SK-N-SH (cell line): ENCODE results near the gene DCAF11. TPM values are rescaled to one million over a fixed set of nuclear protein-coding genes. Genes with fewer than 3 reads are reported as not detected.

Experiments
- CTCF ChIA-PET: fragments of 300-600, 350-600 bp; formaldehyde crosslinking; extraction: SDS; loops from one replicate; lab custom pipeline; 2021; lab: Yijun Ruan, JAX
- POLR2A ChIA-PET: fragments of 350-600 bp; sonication (Branson Sonifier 250); formaldehyde crosslinking; extraction: SDS; loops from one replicate; lab custom pipeline; 2020; ENCODE audit warnings: antibody characterized with exemption, inconsistent platforms; lab: Yijun Ruan, JAX
- DNase-seq: peaks from one replicate; pipeline ENCODE4 v3.0.0; 2012
- H2AFZ ChIP-seq: fragments of 200-600 bp; sonication (generic); 2 replicates; pipeline ENCODE4 v1.8.1; 2016; ENCODE audit warnings: antibody characterized with exemption, mild to moderate bottlenecking, low read depth
- H3F3A ChIP-seq: fragments of 200-600 bp; sonication (generic); replicated peaks from 2 replicates; pipeline ENCODE3; 2016; ENCODE audit warnings: antibody characterized with exemption, mild to moderate bottlenecking; ENCODE audit not compliant: insufficient read depth
- H3K27ac ChIP-seq, 2 experiments: fragments of 200-500 bp in 1 of 2; fragments of 200-600 bp in 1 of 2; sonication (Bioruptor generic) in 1 of 2; sonication (generic), shearing (Covaris generic) in 1 of 2; 2 replicates each; pipeline versions ENCODE4 v1.5.1 to v1.6.1; 2014 to 2016; ENCODE audit warnings: low read depth in 2 of 2, inconsistent platforms in 1 of 2, low read length in 1 of 2, mild to moderate bottlenecking in 1 of 2, mixed read lengths in 1 of 2
- H3K27me3 ChIP-seq: fragments of 200-600 bp; sonication (generic), shearing (Covaris generic); 2 replicates; pipeline ENCODE4 v1.6.1; 2016; ENCODE audit warnings: mixed run types; ENCODE audit not compliant: insufficient read depth
- H3K36me3 ChIP-seq, 2 experiments: fragments of 200-500 bp in 1 of 2; fragments of 200-600 bp in 1 of 2; sonication (Bioruptor generic) in 1 of 2; sonication (generic) in 1 of 2; replicated peaks in 1 of 2; 2 replicates each; pipeline versions ENCODE3 to v1.5.1; 2014 to 2016; ENCODE audit warnings: low read length in 1 of 2, mild to moderate bottlenecking in 1 of 2; ENCODE audit not compliant: insufficient read depth in 2 of 2, control insufficient read depth in 1 of 2
- H3K4me1 ChIP-seq, 2 experiments: fragments of 200-500 bp in 1 of 2; fragments of 200-600 bp in 1 of 2; sonication (Bioruptor generic) in 1 of 2; sonication (generic), shearing (Covaris generic) in 1 of 2; 2 replicates each; pipeline versions ENCODE4 v1.5.1 to v1.6.1; 2014 to 2016; ENCODE audit warnings: low read depth in 1 of 2, low read length in 1 of 2, mixed run types in 1 of 2; ENCODE audit not compliant: insufficient read depth in 2 of 2, control insufficient read depth in 1 of 2
- H3K4me2 ChIP-seq: fragments of 200-600 bp; sonication (generic), shearing (Covaris generic); 2 replicates; pipeline ENCODE4 v1.6.1; 2017; ENCODE audit warnings: mixed run types
- H3K4me3 ChIP-seq, 2 experiments: fragments of 200-500 bp in 1 of 2; fragments of 200-600 bp in 1 of 2; sonication (Bioruptor generic) in 1 of 2; sonication (generic), shearing (Covaris generic) in 1 of 2; 2 replicates each; pipeline versions ENCODE4 v1.5.1 to v1.8.1; 2014 to 2016; ENCODE audit warnings: low read depth in 2 of 2, inconsistent platforms in 1 of 2, low read length in 1 of 2, mild to moderate bottlenecking in 1 of 2, mixed read lengths in 1 of 2, moderate library complexity in 1 of 2
- H3K79me2 ChIP-seq: fragments of 200-600 bp; sonication (generic); 2 replicates; pipeline ENCODE4 v1.8.1; 2017; ENCODE audit warnings: mild to moderate bottlenecking; ENCODE audit not compliant: insufficient read depth
- H3K9ac ChIP-seq: fragments of 200-600 bp; sonication (generic); 2 replicates; pipeline ENCODE4 v1.6.1; 2017; ENCODE audit warnings: mixed run types
- H3K9me2 ChIP-seq: fragments of 200-600 bp; sonication (generic); 2 replicates; pipeline ENCODE4 v1.6.1; 2017; ENCODE audit warnings: mixed run types
- H3K9me3 ChIP-seq: fragments of 200-600 bp; sonication (generic); 2 replicates; pipeline ENCODE4 v1.6.1; 2017; ENCODE audit warnings: mixed run types, mild to moderate bottlenecking, moderate library complexity
- H4K20me1 ChIP-seq: fragments of 200-600 bp; sonication (generic); 2 replicates; pipeline ENCODE4 v1.6.1; 2017; ENCODE audit warnings: mild to moderate bottlenecking, mixed run types; ENCODE audit not compliant: insufficient read depth
- CHD2 ChIP-seq: fragments of 150-350 bp; IDR thresholded peaks from 2 replicates; pipeline ENCODE4 v1.6.1; 2018; ENCODE audit warnings: low read length; ENCODE audit not compliant: partially characterized antibody
- CTCF ChIP-seq: fragments of 200-600 bp; sonication (generic); IDR thresholded peaks from 2 replicates; pipeline ENCODE4 v1.6.1; 2017; ENCODE audit warnings: antibody characterized with exemption, mild to moderate bottlenecking, moderate library complexity
- EP300 ChIP-seq, 2 experiments: IDR thresholded peaks; 2 replicates each; pipeline versions ENCODE4 v1.4.0 to v1.6.1; 2012; ENCODE audit warnings: borderline replicate concordance in 1 of 2, low read depth in 1 of 2, low read length in 1 of 2
- EZH2phosphoT487 ChIP-seq: fragments of 200-600 bp; sonication (generic); IDR thresholded peaks from 2 replicates; pipeline ENCODE4 v1.6.1; 2017; ENCODE audit warnings: low read depth, mixed run types, mild to moderate bottlenecking, antibody characterized with exemption, moderate library complexity, borderline replicate concordance
- FOSL2 ChIP-seq: IDR thresholded peaks from 2 replicates; pipeline ENCODE4 v1.4.0; 2012; ENCODE audit warnings: low read depth, mild to moderate bottlenecking, moderate library complexity, borderline replicate concordance
- FOXJ3 ChIP-seq: sonication (generic); formaldehyde crosslinking; IDR thresholded peaks from 2 replicates; pipeline ENCODE4 v1.5.1; 2020; ENCODE audit warnings: mild to moderate bottlenecking, missing genetic modification reagents
- FOXM1 ChIP-seq: IDR thresholded peaks from 2 replicates; pipeline ENCODE4 v1.4.0; 2012; ENCODE audit warnings: low read depth, mild to moderate bottlenecking
- JUND ChIP-seq: IDR thresholded peaks from 2 replicates; pipeline ENCODE4 v1.4.0; 2012
- MAX ChIP-seq: IDR thresholded peaks from 2 replicates; pipeline ENCODE4 v1.4.0; 2012; ENCODE audit warnings: low read depth
- MEF2A ChIP-seq: IDR thresholded peaks from 2 replicates; pipeline ENCODE4 v1.4.0; 2012; ENCODE audit warnings: low read depth, borderline replicate concordance
- MXI1 ChIP-seq: IDR thresholded peaks from 2 replicates; pipeline ENCODE4 v1.6.1; 2012; ENCODE audit warnings: mild to moderate bottlenecking, low read depth, low read length, improper control_type of control experiment
- PBX3 ChIP-seq: IDR thresholded peaks from 2 replicates; pipeline ENCODE4; 2012
- RCOR1 ChIP-seq: fragments of 150-350 bp; IDR thresholded peaks from 2 replicates; pipeline ENCODE4 v1.6.1; 2017; ENCODE audit warnings: antibody characterized with exemption, low read length
- RXRA ChIP-seq: IDR thresholded peaks from 2 replicates; pipeline ENCODE4 v1.4.0; 2012; ENCODE audit warnings: low read depth, mild to moderate bottlenecking, borderline replicate concordance
- SIN3A ChIP-seq: IDR thresholded peaks from 2 replicates; pipeline ENCODE4 v1.6.1; 2012; ENCODE audit warnings: low read depth, mild to moderate bottlenecking, low read length, moderate library complexity, borderline replicate concordance
- TEAD4 ChIP-seq: IDR thresholded peaks from 2 replicates; pipeline ENCODE4 v1.4.0; 2012; ENCODE audit warnings: mild to moderate bottlenecking, borderline replicate concordance; ENCODE audit not compliant: insufficient read depth
- USF2 ChIP-seq: fragments of 150-350 bp; IDR thresholded peaks from 2 replicates; pipeline ENCODE4 v1.6.1; 2017; ENCODE audit warnings: antibody characterized with exemption, low read length, low read depth, borderline replicate concordance
- YY1 ChIP-seq: IDR thresholded peaks from 2 replicates; pipeline ENCODE4 v1.4.0; 2012; ENCODE audit warnings: low read depth, mild to moderate bottlenecking
- ZBTB33 ChIP-seq: IDR thresholded peaks from 2 replicates; pipeline ENCODE4 v1.4.0; 2012; ENCODE audit warnings: low read depth, borderline replicate concordance
- WGBS: methylation state at CpG from one replicate; pipeline ENCODE4 v1.1.6; 2017; ENCODE audit warnings: low lambda C conversion rate; 5-methylcytosine and 5-hydroxymethylcytosine counted together
- polyA plus RNA-seq, 3 experiments: library from polyadenylated mRNA; depleted of rRNA; stranded (reverse); fragments of >200 nt; gene quantifications; 2 replicates each; pipeline ENCODE4 v1.2.3, GENCODE V29; 2012

Gene DCAF11
- polyA plus RNA-seq, 1 of the 3 experiments (the other 2 are of a cell fraction), result 34.6 TPM

- CTCF ChIA-PET, result interaction anchor here (9.9 to 25.4 kb wide), 2 partner anchors 8 to 37 kb away, joined by 219 to 1159 read pairs; partner anchors contain the start of genes CARMIL3, CPNE6 and PCK2
- no peak overlapping the region for H3K27ac ChIP-seq
These were observed 12.1 kb upstream of the DCAF11 start for GRCh38 chr14:24102357-24103048.

More at GRCh38 chr14:24102357-24103048, 12.1 kb upstream of the DCAF11 start:
- H3K36me3 ChIP-seq, result peaks cover 3 to 23% of the 10 kb centered on the region in 2 experiments
- H3K9me3 ChIP-seq, result no peaks in the 10 kb centered on the region
- POLR2A ChIA-PET, result interaction anchor here (0.6 to 1.6 kb wide), 4 partner anchors 12 to 58 kb away, joined by 3 to 5 read pairs (median 4); partner anchors contain the start of genes CARMIL3, DCAF11, IRF9 and NRL
- no peaks in the 10 kb centered on the region for H3K9me2 ChIP-seq
- no peaks in the 10 kb centered on the region; a peak in 1 of 4 replicates for H3K4me1 ChIP-seq
- no peaks in the 10 kb centered on the region for H3F3A ChIP-seq
- no peak for TF ChIP-seq RXRA
- TF ChIP-seq SIN3A, result no peak
- no peak for TF ChIP-seq EP300 (IDR thresholded peaks at IDR 0.05; ENCODE audit: borderline replicate concordance in 1 of 2, low read depth in 1 of 2, low read length in 1 of 2)
- no peak for TF ChIP-seq USF2
- TF ChIP-seq JUND, result no peak
- no peak for TF ChIP-seq EZH2phosphoT487
- TF ChIP-seq MAX, result no peak
- no peak for TF ChIP-seq MEF2A
- TF ChIP-seq CHD2, result no peak
- TF ChIP-seq CTCF, result no peak
- no peak for TF ChIP-seq FOXJ3 (CRISPR knock-in tag)
- TF ChIP-seq ZBTB33, result no peak
- TF ChIP-seq FOXM1, result no peak
- no peak for TF ChIP-seq MXI1
- no peak for TF ChIP-seq FOSL2
- TF ChIP-seq PBX3, result no peak
- TF ChIP-seq TEAD4, result no peak
- no peak for TF ChIP-seq YY1
- TF ChIP-seq RCOR1, result no peak
- H3K79me2 ChIP-seq, result no peaks in the 10 kb centered on the region
- no peak overlapping the region for H3K4me3 ChIP-seq
- H3K27me3 ChIP-seq, result no peaks in the 10 kb centered on the region
- no peak overlapping the region for H2AFZ ChIP-seq
- no peak overlapping the region for H3K4me2 ChIP-seq
- no peak for DNase-seq
- WGBS, result 91% methylated on average over 5 of the region's 7 CpGs
- no peaks in the 10 kb centered on the region for H4K20me1 ChIP-seq
- no peak overlapping the region for H3K9ac ChIP-seq
